Naive B cell (primary cell): ENCODE results near the gene CACNA1B. TPM values are rescaled to one million over a fixed set of nuclear protein-coding genes. Genes with fewer than 3 reads are reported as not detected.

Experiments
- ATAC-seq, 2 donors: fragments of 150-1000 bp; cut with Tn5 transposase; 2 replicates each; pipeline ENCODE4 v1.10.0; 2021; ENCODE audit warnings: low read depth in 2 of 2, mild to moderate bottlenecking in 2 of 2, moderate library complexity in 2 of 2
- DNase-seq: peaks from one replicate; pipeline ENCODE4 v3.0.0; 2022
- H3K27ac Mint-ChIP-seq, 6 donors: one replicate each; pipeline ENCODE4 v1.8.0; 2020 to 2022; ENCODE audit warnings: mild to moderate bottlenecking in 6 of 6, mixed read lengths in 6 of 6, moderate library complexity in 5 of 6, inconsistent platforms in 2 of 6
- H3K27me3 Mint-ChIP-seq, 3 donors: one replicate each; pipeline ENCODE4 v1.8.0; 2021 to 2022; ENCODE audit warnings: mixed read lengths in 3 of 3, mild to moderate bottlenecking in 1 of 3
- H3K36me3 Mint-ChIP-seq, 2 donors: one replicate each; pipeline ENCODE4 v1.8.0; 2020 to 2022; ENCODE audit warnings: mixed read lengths in 2 of 2, inconsistent platforms in 1 of 2, mild to moderate bottlenecking in 1 of 2
- H3K4me1 Mint-ChIP-seq, 3 donors: one replicate each; pipeline ENCODE4 v1.8.0; 2020 to 2022; ENCODE audit warnings: mixed read lengths in 3 of 3, inconsistent platforms in 1 of 3, mild to moderate bottlenecking in 1 of 3, moderate library complexity in 1 of 3
- H3K4me3 Mint-ChIP-seq, 8 donors: one replicate each; pipeline ENCODE4 v1.8.0; 2020 to 2022; ENCODE audit warnings: mild to moderate bottlenecking in 8 of 8, mixed read lengths in 8 of 8, moderate library complexity in 8 of 8, inconsistent platforms in 2 of 8
- H3K9me3 Mint-ChIP-seq, 7 donors: one replicate each; pipeline ENCODE4 v1.8.0; 2020 to 2022; ENCODE audit warnings: mixed read lengths in 7 of 7, mild to moderate bottlenecking in 5 of 7, inconsistent platforms in 2 of 7, moderate library complexity in 1 of 7
- polyA plus RNA-seq, 6 donors: library from polyadenylated mRNA; unstranded; fragments of 300-500 nt; fragmentation: Illumina TruSeq; gene quantifications; one replicate each; pipeline ENCODE4 v1.2.3, GENCODE V29; 2021; ENCODE audit warnings: low read depth in 6 of 6

Gene CACNA1B
- polyA plus RNA-seq, 6 donors from 2014 or later, result not detected

- no peak overlapping the region for H3K27ac Mint-ChIP-seq
- no peak overlapping the region for H3K4me3 Mint-ChIP-seq
- DNase-seq (no peak), ATAC-seq (no peak)
- H3K4me1 Mint-ChIP-seq, result no peaks in the 10 kb centered on the region
- H3K36me3 Mint-ChIP-seq, result peaks cover 0 to 7% of the 10 kb centered on the region in 2 donors
- peaks cover 0 to 5% (median 2%) of the 10 kb centered on the region in 7 donors for H3K9me3 Mint-ChIP-seq
- H3K27me3 Mint-ChIP-seq, result peaks cover 20 to 73% (median 43%) of the 10 kb centered on the region in 3 donors
Observed at GRCh38 chr9:137984520-137985257, 107.1 kb downstream of the CACNA1B start.

- peaks cover 21 to 79% (median 51%) of the 10 kb centered on the region in 3 donors for H3K27me3 Mint-ChIP-seq
- H3K27ac Mint-ChIP-seq, result no peak overlapping the region
- ATAC-seq (no peak), DNase-seq (no peak)
- H3K4me1 Mint-ChIP-seq, result no peaks in the 10 kb centered on the region
- H3K4me3 Mint-ChIP-seq, result no peak overlapping the region
- peaks cover 0 to 5% (median 2%) of the 10 kb centered on the region in 7 donors for H3K9me3 Mint-ChIP-seq
- H3K36me3 Mint-ChIP-seq, result peaks cover 0 to 7% of the 10 kb centered on the region in 2 donors
Observed at GRCh38 chr9:137985637-137986071, 108.1 kb downstream of the CACNA1B start.

DNA sequence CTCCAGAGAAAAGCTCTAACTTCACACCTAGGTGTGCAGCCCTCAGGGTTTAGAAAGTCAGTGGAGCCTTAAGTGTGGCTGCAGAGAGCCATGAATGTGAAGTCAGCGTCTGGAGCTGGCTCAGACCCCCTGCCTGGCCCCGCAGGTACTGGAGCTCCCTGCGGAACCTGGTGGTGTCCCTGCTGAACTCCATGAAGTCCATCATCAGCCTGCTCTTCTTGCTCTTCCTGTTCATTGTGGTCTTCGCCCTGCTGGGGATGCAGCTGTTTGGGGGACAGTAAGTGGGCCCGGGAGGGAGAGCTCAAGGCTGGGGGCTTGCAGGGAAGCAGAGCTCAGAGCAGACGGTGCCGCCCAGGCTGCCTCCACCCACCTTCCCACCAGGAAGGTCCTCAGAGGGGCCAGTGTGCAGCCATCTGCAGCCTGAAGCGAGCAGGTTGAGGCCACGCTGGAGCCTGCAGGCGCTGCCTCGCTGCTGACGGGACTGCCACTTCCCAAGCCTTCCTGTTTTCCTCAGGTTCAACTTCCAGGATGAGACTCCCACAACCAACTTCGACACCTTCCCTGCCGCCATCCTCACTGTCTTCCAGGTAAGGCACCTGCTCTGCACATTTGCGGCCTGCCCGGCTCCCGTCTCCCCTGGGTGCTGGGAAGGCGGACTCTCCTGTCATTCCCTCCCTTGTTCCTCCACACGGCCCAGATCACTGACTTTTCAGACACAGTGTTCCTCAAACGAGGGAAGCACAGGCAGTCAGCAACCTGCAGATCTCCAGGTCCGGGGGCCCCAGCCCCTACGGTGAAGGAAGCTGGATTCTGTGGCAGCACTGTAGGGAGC lies 108.9 kb downstream of the CACNA1B start:
- peaks cover 27 to 81% (median 56%) of the 10 kb centered on the region in 3 donors for H3K27me3 Mint-ChIP-seq
- H3K27ac Mint-ChIP-seq, result no peak overlapping the region
- peak overlapping the region in 1 of 8 donors; percentile 16 for H3K4me3 Mint-ChIP-seq
- DNase-seq (no peak), ATAC-seq (no peak)
- H3K9me3 Mint-ChIP-seq, result peaks cover 0 to 5% (median 2%) of the 10 kb centered on the region in 7 donors
- peaks cover 0 to 6% of the 10 kb centered on the region in 2 donors for H3K36me3 Mint-ChIP-seq
- H3K4me1 Mint-ChIP-seq, result no peaks in the 10 kb centered on the region

GRCh38 chr9:137987244-137988030 lies 109.9 kb downstream of the CACNA1B start:
- H3K4me1 Mint-ChIP-seq, result no peaks in the 10 kb centered on the region
- H3K27me3 Mint-ChIP-seq, result peaks cover 29 to 81% (median 51%) of the 10 kb centered on the region in 3 donors
- DNase-seq (no peak), ATAC-seq (no peak)
- peaks cover 0 to 3% (median 0%) of the 10 kb centered on the region in 7 donors for H3K9me3 Mint-ChIP-seq
- H3K4me3 Mint-ChIP-seq, result no peak overlapping the region
- H3K27ac Mint-ChIP-seq, result no peak overlapping the region
- H3K36me3 Mint-ChIP-seq, result no peaks in the 10 kb centered on the region

DNA sequence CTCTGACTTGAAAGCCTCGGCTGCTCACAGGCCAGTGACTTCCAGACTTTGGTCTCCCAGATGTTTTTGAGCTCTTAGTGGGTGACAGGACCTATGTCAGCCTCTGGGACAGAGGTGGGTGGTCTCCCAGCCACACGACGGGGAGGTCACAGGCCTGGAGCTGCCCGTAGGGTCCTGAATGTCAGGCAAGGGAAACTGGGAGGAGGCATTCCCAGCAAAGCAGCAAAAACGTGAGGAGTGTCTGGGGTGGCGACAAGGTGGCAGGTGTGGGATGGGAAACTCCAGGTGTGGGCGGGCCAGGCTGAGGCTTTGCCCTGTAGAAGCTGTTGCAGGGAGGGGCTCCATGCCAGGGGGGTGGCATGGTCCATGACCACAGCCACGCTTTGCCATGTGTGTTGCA lies 110.5 kb downstream of the CACNA1B start:
- no peaks in the 10 kb centered on the region for H3K36me3 Mint-ChIP-seq
- H3K4me3 Mint-ChIP-seq, result no peak overlapping the region
- no peak for ATAC-seq
- H3K9me3 Mint-ChIP-seq, result peaks cover 0 to 3% (median 0%) of the 10 kb centered on the region in 7 donors
- H3K27me3 Mint-ChIP-seq, result peaks cover 34 to 81% (median 55%) of the 10 kb centered on the region in 3 donors
- no peak for DNase-seq
- H3K4me1 Mint-ChIP-seq, result no peaks in the 10 kb centered on the region
- no peak overlapping the region for H3K27ac Mint-ChIP-seq

DNA sequence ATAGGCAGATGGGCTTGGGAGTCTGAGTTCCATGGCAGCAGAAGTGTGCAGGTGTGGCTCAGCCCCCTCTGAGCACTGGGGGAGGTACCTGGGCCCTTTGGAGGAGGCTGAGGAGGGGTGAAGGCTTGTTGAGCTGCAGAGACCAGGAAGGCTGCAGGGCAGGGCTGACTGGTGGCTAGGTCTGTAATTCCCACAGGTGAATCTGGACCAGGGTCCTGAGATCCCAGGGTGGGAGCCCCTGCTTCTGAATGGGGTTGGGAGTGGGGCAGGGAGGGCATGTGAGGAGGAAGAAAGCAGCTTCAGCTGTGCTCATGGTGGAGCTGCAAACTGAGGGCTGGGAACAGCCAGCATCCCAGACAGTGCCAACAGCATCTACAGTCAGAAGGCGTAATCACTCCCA lies 111.1 kb downstream of the CACNA1B start:
- Mint-ChIP-seq H3K4me1 (no peaks in the 10 kb centered on the region), H3K9me3 (peaks cover 0 to 3% (median 0%) of the 10 kb centered on the region in 7 donors), H3K27ac (no peak overlapping the region), H3K4me3 (no peak overlapping the region), H3K27me3 (peaks cover 39 to 80% (median 56%) of the 10 kb centered on the region in 3 donors), H3K36me3 (no peaks in the 10 kb centered on the region)
- DNase-seq (no peak), ATAC-seq (no peak)

- Mint-ChIP-seq H3K4me1 (no peaks in the 10 kb centered on the region), H3K4me3 (no peak overlapping the region), H3K27ac (no peak overlapping the region), H3K36me3 (no peaks in the 10 kb centered on the region), H3K27me3 (peaks cover 40 to 82% (median 59%) of the 10 kb centered on the region in 3 donors), H3K9me3 (peaks cover 0 to 3% (median 0%) of the 10 kb centered on the region in 7 donors)
- ATAC-seq, result no peak
- DNase-seq, result no peak
Observed at GRCh38 chr9:137989156-137989555, 111.6 kb downstream of the CACNA1B start.

- peaks cover 41 to 74% (median 67%) of the 10 kb centered on the region in 3 donors for H3K27me3 Mint-ChIP-seq
- peak overlapping the region in 1 of 6 donors; percentile 39 for H3K27ac Mint-ChIP-seq
- no peaks in the 10 kb centered on the region for H3K4me1 Mint-ChIP-seq
- H3K4me3 Mint-ChIP-seq, result no peak overlapping the region
- H3K9me3 Mint-ChIP-seq, result peaks cover 0 to 3% (median 0%) of the 10 kb centered on the region in 7 donors
- no peak for ATAC-seq
- H3K36me3 Mint-ChIP-seq, result no peaks in the 10 kb centered on the region
- DNase-seq, result no peak
Observed at GRCh38 chr9:137989999-137990715, 112.6 kb downstream of the CACNA1B start.

DNA sequence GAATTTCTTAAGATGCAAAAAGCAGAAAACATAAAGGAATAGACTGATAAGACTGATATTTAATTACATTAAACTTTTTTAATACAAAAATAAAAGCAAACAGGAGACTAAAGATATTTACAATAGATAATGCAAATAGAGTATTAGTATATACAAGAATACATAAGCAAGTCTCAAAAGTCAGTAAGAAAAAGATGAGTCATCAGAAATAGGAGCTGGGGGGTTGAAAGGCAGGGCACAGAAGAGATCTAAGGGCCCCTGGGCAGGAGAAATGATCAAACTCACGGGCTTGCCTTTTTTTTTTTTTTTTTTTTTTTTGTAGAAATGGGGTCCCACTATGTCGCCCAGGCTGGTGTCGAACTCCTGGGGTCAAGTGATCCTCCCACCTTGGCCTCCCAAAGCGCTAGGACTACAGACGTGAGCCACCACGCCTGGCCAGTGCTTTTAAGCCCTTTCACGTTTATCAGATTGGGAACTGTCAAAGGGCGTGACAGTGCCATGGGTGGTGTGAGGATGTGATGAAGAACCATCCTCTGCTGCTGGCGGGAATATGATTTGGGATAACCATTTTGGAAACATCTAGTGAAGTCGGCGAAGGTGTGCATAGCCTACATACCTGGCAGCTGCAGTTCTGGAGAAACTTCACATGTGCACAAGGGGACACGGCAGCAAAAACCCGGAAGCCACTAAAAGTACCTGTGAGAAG lies 126.1 kb downstream of the CACNA1B start:
- ATAC-seq (no peak), DNase-seq (no peak)
- peaks cover 0 to 3% (median 0%) of the 10 kb centered on the region in 7 donors for H3K9me3 Mint-ChIP-seq
- H3K27me3 Mint-ChIP-seq, result peaks cover 15 to 44% (median 29%) of the 10 kb centered on the region in 3 donors
- no peak overlapping the region for H3K4me3 Mint-ChIP-seq
- peak overlapping the region in 1 of 6 donors; percentile 1 for H3K27ac Mint-ChIP-seq
- H3K4me1 Mint-ChIP-seq, result no peaks in the 10 kb centered on the region
- no peaks in the 10 kb centered on the region for H3K36me3 Mint-ChIP-seq

- Mint-ChIP-seq H3K27ac (peak overlapping the region in 1 of 6 donors; percentile 8), H3K36me3 (no peaks in the 10 kb centered on the region), H3K9me3 (peaks cover 0 to 3% (median 0%) of the 10 kb centered on the region in 7 donors), H3K4me3 (no peak overlapping the region), H3K4me1 (no peaks in the 10 kb centered on the region), H3K27me3 (peaks cover 15 to 32% (median 31%) of the 10 kb centered on the region in 3 donors)
- DNase-seq, result no peak
- ATAC-seq, result no peak
Observed at GRCh38 chr9:138006576-138007233, 129.1 kb downstream of the CACNA1B start.

DNA sequence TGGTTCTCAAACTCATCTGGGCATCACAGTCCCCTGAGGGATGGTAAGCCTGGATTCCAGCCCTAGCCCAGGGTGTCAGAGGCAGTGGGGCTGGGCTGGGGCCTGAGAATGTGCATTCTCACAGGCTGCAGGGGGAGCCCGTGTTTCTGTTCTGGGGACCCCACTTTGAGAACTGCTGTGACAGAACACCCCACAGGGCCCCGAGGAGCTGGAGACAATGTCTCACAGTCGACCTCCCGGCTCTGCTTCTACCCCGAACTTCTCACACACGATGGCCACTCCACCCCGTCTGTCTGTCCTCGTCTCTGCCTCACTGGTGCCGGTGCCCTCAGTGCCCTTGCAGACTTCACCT lies 130.0 kb downstream of the CACNA1B start:
- Mint-ChIP-seq H3K4me3 (no peak overlapping the region), H3K27me3 (peaks cover 15 to 32% (median 27%) of the 10 kb centered on the region in 3 donors), H3K9me3 (peaks cover 0 to 3% (median 0%) of the 10 kb centered on the region in 7 donors), H3K4me1 (no peaks in the 10 kb centered on the region), H3K36me3 (no peaks in the 10 kb centered on the region), H3K27ac (no peak overlapping the region)
- no peak for DNase-seq
- ATAC-seq, result no peak
